ENCODE results near the gene ADAMTSL1. TPM values are rescaled to one million over a fixed set of nuclear protein-coding genes. Genes with fewer than 3 reads are reported as not detected.

The ADAMTSL1 gene
- polyA plus RNA-seq, 1 donor from 2014 or later = 1.1 TPM

GRCh38 chr9:18480662-18481093, 6.7 kb downstream of the ADAMTSL1 start:
- Histone ChIP-seq H3K27ac (ENCODE audit: low read length) (no peak overlapping the region), H3K79me2 (replicated peaks; ENCODE audit: insufficient read depth, low read length) (no peaks in the 10 kb centered on the region), H3K9ac (ENCODE audit: low read length) (no peak overlapping the region), H3K4me3 (ENCODE audit: low read length) (no peak overlapping the region), H3K4me2 (ENCODE audit: low read length) (no peak overlapping the region), H3K27me3 (ENCODE audit: insufficient read depth, low read depth, low read length) (no peaks in the 10 kb centered on the region), H4K20me1 (ENCODE audit: insufficient read depth) (no peaks in the 10 kb centered on the region), H3K9me3 (ENCODE audit: low read length) (no peaks in the 10 kb centered on the region), H3F3A (ENCODE audit: insufficient read depth, low read length, poor library complexity, severe bottlenecking) (no peaks in the 10 kb centered on the region), H3K9me2 (ENCODE audit: insufficient read depth, low read length) (no peaks in the 10 kb centered on the region), H2AFZ (ENCODE audit: low read depth, low read length) (no peak overlapping the region), H3K36me3 (ENCODE audit: insufficient read depth, low read length) (no peaks in the 10 kb centered on the region)
- TF ChIP-seq, protein P1, sequence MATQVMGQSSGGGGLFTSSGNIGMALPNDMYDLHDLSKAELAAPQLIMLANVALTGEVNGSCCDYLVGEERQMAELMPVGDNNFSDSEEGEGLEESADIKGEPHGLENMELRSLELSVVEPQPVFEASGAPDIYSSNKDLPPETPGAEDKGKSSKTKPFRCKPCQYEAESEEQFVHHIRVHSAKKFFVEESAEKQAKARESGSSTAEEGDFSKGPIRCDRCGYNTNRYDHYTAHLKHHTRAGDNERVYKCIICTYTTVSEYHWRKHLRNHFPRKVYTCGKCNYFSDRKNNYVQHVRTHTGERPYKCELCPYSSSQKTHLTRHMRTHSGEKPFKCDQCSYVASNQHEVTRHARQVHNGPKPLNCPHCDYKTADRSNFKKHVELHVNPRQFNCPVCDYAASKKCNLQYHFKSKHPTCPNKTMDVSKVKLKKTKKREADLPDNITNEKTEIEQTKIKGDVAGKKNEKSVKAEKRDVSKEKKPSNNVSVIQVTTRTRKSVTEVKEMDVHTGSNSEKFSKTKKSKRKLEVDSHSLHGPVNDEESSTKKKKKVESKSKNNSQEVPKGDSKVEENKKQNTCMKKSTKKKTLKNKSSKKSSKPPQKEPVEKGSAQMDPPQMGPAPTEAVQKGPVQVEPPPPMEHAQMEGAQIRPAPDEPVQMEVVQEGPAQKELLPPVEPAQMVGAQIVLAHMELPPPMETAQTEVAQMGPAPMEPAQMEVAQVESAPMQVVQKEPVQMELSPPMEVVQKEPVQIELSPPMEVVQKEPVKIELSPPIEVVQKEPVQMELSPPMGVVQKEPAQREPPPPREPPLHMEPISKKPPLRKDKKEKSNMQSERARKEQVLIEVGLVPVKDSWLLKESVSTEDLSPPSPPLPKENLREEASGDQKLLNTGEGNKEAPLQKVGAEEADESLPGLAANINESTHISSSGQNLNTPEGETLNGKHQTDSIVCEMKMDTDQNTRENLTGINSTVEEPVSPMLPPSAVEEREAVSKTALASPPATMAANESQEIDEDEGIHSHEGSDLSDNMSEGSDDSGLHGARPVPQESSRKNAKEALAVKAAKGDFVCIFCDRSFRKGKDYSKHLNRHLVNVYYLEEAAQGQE (IDR thresholded peaks at IDR 0.05; ENCODE audit: borderline replicate concordance) = no peak
- TF ChIP-seq MXI1 (conservative IDR thresholded peaks at IDR 0.05; ENCODE audit: poor library complexity, severe bottlenecking) (no peak), SMC3 (conservative IDR thresholded peaks at IDR 0.05; ENCODE audit: poor library complexity) (no peak), EP300 (conservative IDR thresholded peaks at IDR 0.05; ENCODE audit: poor library complexity, severe bottlenecking) (no peak), EZH2 (IDR thresholded peaks at IDR 0.05; ENCODE audit: borderline replicate concordance, insufficient read depth, low read length, poor library complexity, severe bottlenecking) (no peak), TAF1 (IDR thresholded peaks at IDR 0.05; ENCODE audit: low read depth) (no peak)

DNA sequence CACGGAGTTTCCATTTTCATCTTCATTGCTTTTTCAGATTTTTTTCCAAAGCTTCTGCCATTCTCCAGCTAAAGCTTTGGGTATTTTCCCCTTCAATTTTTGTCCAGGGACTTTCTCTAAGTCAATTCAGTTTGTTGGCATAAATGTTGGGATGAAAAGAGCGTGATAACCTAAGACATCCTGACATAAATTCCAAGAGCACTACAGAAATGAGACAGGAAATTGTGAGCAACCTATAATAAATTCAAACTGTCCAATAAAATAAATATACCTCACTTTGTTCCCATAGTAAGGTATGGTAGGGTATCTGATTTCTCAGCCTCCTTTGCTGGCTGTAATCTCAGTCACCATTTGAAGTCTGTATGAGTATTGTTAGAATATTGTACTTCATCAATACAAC, 8.4 kb downstream of the ADAMTSL1 start:
- Histone ChIP-seq H3K9me3 (ENCODE audit: low read length) (no peaks in the 10 kb centered on the region), H3K27me3 (ENCODE audit: insufficient read depth, low read depth, low read length) (no peaks in the 10 kb centered on the region), H3K9me2 (ENCODE audit: insufficient read depth, low read length) (no peaks in the 10 kb centered on the region), H3K36me3 (ENCODE audit: insufficient read depth, low read length) (no peaks in the 10 kb centered on the region), H4K20me1 (ENCODE audit: insufficient read depth) (no peaks in the 10 kb centered on the region), H3K27ac (ENCODE audit: low read length) (no peak overlapping the region), H3K4me3 (ENCODE audit: low read length) (no peak overlapping the region), H2AFZ (ENCODE audit: low read depth, low read length) (no peak overlapping the region), H3K4me2 (ENCODE audit: low read length) (no peak overlapping the region), H3K9ac (ENCODE audit: low read length) (no peak overlapping the region), H3F3A (ENCODE audit: insufficient read depth, low read length, poor library complexity, severe bottlenecking) (no peaks in the 10 kb centered on the region), H3K79me2 (replicated peaks; ENCODE audit: insufficient read depth, low read length) (no peaks in the 10 kb centered on the region)
- no peak for TF ChIP-seq TAF1 (IDR thresholded peaks at IDR 0.05; ENCODE audit: low read depth)
- no peak for TF ChIP-seq CTCF (IDR thresholded peaks at IDR 0.05; ENCODE audit: poor library complexity, severe bottlenecking)
- TF ChIP-seq MXI1 (conservative IDR thresholded peaks at IDR 0.05; ENCODE audit: poor library complexity, severe bottlenecking) = no peak
- no peak for TF ChIP-seq POLR2AphosphoS5 (IDR thresholded peaks at IDR 0.05)
- no peak for TF ChIP-seq EP300 (conservative IDR thresholded peaks at IDR 0.05; ENCODE audit: poor library complexity, severe bottlenecking)
- no peak for TF ChIP-seq EZH2 (IDR thresholded peaks at IDR 0.05; ENCODE audit: borderline replicate concordance, insufficient read depth, low read length, poor library complexity, severe bottlenecking)
- no peak for TF ChIP-seq SMC3 (conservative IDR thresholded peaks at IDR 0.05; ENCODE audit: poor library complexity)

- Histone ChIP-seq H3F3A (ENCODE audit: insufficient read depth, low read length, poor library complexity, severe bottlenecking) (no peaks in the 10 kb centered on the region), H3K9me2 (ENCODE audit: insufficient read depth, low read length) (no peaks in the 10 kb centered on the region), H3K9me3 (ENCODE audit: low read length) (no peaks in the 10 kb centered on the region), H3K79me2 (replicated peaks; ENCODE audit: insufficient read depth, low read length) (no peaks in the 10 kb centered on the region), H3K27ac (ENCODE audit: low read length) (no peak overlapping the region), H3K4me2 (ENCODE audit: low read length) (no peak overlapping the region), H4K20me1 (ENCODE audit: insufficient read depth) (no peaks in the 10 kb centered on the region), H3K9ac (ENCODE audit: low read length) (no peak overlapping the region), H3K4me3 (ENCODE audit: low read length) (no peak overlapping the region), H3K27me3 (ENCODE audit: insufficient read depth, low read depth, low read length) (no peaks in the 10 kb centered on the region), H3K36me3 (ENCODE audit: insufficient read depth, low read length) (no peaks in the 10 kb centered on the region), H2AFZ (ENCODE audit: low read depth, low read length) (no peak overlapping the region)
- TF ChIP-seq TAF1 (IDR thresholded peaks at IDR 0.05; ENCODE audit: low read depth) (no peak), POLR2AphosphoS5 (IDR thresholded peaks at IDR 0.05) (no peak), MXI1 (conservative IDR thresholded peaks at IDR 0.05; ENCODE audit: poor library complexity, severe bottlenecking) (no peak), CTCF (IDR thresholded peaks at IDR 0.05; ENCODE audit: poor library complexity, severe bottlenecking) (no peak), EZH2 (IDR thresholded peaks at IDR 0.05; ENCODE audit: borderline replicate concordance, insufficient read depth, low read length, poor library complexity, severe bottlenecking) (no peak)
Observed at GRCh38 chr9:18485714-18486113, 11.8 kb downstream of the ADAMTSL1 start.

Measured in neural cell (in vitro differentiated cells).